NOMO-1 treated with dmso at 0.1 percent for 144 hours (cell line): ENCODE measurements around the gene ACE2.

ENCODE experiments used
- DNase-seq: peaks from one replicate; lab custom pipeline; 2025; ENCODE audit not compliant: unreplicated experiment; lab: John Stamatoyannopoulos, UW

Gene ACE2

DNA sequence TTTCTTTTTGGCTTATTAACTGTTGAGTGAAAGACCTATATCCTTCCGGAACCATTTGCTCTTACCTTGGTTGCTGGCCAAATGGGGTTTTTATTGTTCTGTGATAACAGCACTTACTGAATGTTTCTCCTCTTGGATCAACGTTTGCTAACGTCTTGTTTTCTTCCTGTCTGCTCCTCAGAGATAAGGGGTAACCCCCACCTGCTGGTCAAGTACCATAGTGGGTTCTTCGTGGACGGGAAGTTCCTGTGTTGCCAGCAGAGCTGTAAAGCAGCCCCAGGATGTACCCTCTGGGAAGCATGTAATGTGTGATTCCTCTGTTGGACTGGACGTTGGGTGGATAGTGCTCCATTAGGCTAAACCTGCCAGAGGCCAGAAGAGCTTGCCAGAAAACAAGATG, 84.8 kb downstream of the ACE2 start:
- no peak for DNase-seq

DNA sequence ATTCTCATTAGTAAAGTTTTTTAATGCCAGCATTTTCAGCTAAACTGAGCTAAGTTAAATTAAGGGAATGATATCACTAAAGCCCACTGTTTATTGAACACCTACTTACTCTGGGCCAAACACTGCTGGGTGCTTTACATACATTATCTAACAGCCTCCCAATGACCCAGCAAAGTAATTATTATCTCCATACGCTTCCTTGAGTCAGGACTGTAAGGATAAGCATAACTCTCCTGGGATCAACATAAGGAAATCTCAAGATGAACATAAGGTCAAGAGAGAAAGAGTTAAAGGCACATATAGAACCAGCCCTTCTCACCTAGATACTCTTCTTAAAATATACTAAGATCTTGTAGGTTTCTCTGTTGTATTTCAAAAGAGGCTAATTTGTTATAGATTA, 86.5 kb downstream of the ACE2 start:
- DNase-seq, result no peak

DNA sequence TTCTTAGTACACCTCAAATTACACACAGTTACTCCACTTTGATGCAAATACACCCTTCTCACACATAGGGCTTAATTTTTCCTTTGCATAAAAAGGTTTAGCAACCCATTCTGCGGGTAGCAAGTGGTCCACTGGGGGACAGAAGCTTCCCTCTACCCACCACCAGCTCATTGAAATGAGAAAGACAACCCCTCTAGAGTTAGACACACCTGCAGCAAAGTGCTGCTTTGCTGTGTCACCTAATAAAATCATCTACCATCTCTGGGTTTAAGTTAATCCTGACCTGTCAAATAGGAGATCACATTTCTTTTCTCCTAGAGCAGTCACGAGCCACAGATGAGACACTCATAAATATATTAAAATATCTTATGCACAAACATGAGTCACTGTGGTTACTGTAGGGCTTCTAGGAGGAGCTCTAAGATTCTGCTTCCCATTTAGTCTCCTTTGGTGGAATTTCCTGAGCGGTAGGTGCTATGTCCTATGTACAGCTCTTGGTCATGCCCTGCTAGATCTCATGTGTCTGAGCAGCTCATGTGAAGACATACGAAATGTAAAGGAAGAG, 88.3 kb downstream of the ACE2 start:
- no peak for DNase-seq

DNA sequence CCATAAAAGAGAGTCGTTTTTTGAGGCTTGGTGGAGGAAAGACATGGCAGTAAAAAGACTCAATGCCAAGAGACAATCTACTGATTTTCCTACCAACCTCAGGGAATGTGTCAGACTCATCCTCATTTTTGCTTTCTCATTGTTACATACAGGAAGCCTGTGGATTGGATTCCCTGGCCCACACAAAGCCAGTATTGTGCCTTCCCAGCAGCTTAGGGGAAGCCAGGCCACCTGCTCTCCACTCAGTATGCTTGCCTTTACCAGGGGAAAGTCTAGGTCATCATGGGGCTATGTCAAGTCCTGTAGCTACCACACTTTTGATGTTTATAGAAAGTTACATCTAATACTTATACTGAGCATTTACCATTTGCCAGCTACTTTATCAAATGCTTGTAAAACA, 89.2 kb downstream of the ACE2 start:
- no peak for DNase-seq
